ENCODE data around the gene KRTAP5-7.

GRCh38 chr11:71566081-71566620 is 39.1 kb downstream of the KRTAP5-7 start:
- TF ChIP-seq POLR2A (IDR thresholded peaks at IDR 0.05; ENCODE audit: low read length) = no peak
- TF ChIP-seq GATA1 (IDR thresholded peaks at IDR 0.05; ENCODE audit: low read depth, low read length) = no peak
